ENCODE data around the gene ZNF594.
A peak's percentile ranks its signal among the peaks of the same experiment; 100 is the strongest.
"Not testable (repeated sequence)": the region's sequence is repeated elsewhere in the genome, so short reads cannot be mapped to it uniquely, and the experiment has no call there.

Gene ZNF594

GRCh38 chr17:5191541-5192417 lies at the start of gene ZNF594:
TSS of gene ZNF594 (minus strand) at chr17:5191868. CDS start at chr17:5184256, 7,612 bp downstream.
- peak; percentile 98 for DNase-seq

- DNase-seq, result not testable (repeated sequence)
Measured at GRCh38 chr17:5239769-5240168, 48.1 kb upstream of the ZNF594 start.

GRCh38 chr17:5238333-5238732 lies 46.7 kb upstream of the ZNF594 start:
- no peak for DNase-seq

- peak; percentile 78 for DNase-seq
Measured at GRCh38 chr17:5237541-5238016, 45.9 kb upstream of the ZNF594 start.

GRCh38 chr17:5236938-5237540 lies 45.4 kb upstream of the ZNF594 start:
- DNase-seq, result no peak

- no peak for DNase-seq
Measured at GRCh38 chr17:5234645-5235576, 43.2 kb upstream of the ZNF594 start, which contains the start of gene SCIMP. TSS of gene SCIMP (minus strand) at chr17:5234860. CDS start at chr17:5234755, 105 bp downstream.

GRCh38 chr17:5233492-5233891 lies 41.8 kb upstream of the ZNF594 start:
- not testable (repeated sequence) for DNase-seq

GRCh38 chr17:5226940-5227878 lies 35.5 kb upstream of the ZNF594 start:
- peak; percentile 48 for DNase-seq

- no peak for DNase-seq
Measured at GRCh38 chr17:5225668-5226457, 34.2 kb upstream of the ZNF594 start.

GRCh38 chr17:5221912-5222311 lies 30.2 kb upstream of the ZNF594 start:
- not testable (repeated sequence) for DNase-seq

GRCh38 chr17:5220074-5220473 lies 28.4 kb upstream of the ZNF594 start:
- DNase-seq, result no peak

GRCh38 chr17:5219536-5219935 lies 27.9 kb upstream of the ZNF594 start:
- DNase-seq, result no peak

- DNase-seq, result not testable (repeated sequence)
Measured at GRCh38 chr17:5217562-5217961, 25.9 kb upstream of the ZNF594 start.

- no peak for DNase-seq
Measured at GRCh38 chr17:5211458-5211857, 19.8 kb upstream of the ZNF594 start.

GRCh38 chr17:5210614-5211252 lies 19.1 kb upstream of the ZNF594 start:
- no peak for DNase-seq

- DNase-seq, result no peak
Measured at GRCh38 chr17:5210091-5210490, 18.4 kb upstream of the ZNF594 start.

GRCh38 chr17:5209396-5209795 lies 17.7 kb upstream of the ZNF594 start:
- DNase-seq, result no peak

GRCh38 chr17:5203908-5204294 lies 12.2 kb upstream of the ZNF594 start:
- DNase-seq, result no peak

GRCh38 chr17:5203178-5203907 lies 11.7 kb upstream of the ZNF594 start:
- DNase-seq, result no peak

- no peak for DNase-seq
Measured at GRCh38 chr17:5201011-5201410, 9.3 kb upstream of the ZNF594 start.

Data from stimulated activated CD8-positive, alpha-beta memory T cell treated with anti-CD3 and anti-CD28 coated beads, Interleukin-4, amount 100 ng/mL, for 48 hours (primary cell).